ENCODE results near the gene FAM162B. TPM values are rescaled to one million over a fixed set of nuclear protein-coding genes. Genes with fewer than 3 reads are reported as not detected.

FAM162B gene
- total RNA-seq, 1 experiment from 2014 or later = 2.1 TPM

DNA sequence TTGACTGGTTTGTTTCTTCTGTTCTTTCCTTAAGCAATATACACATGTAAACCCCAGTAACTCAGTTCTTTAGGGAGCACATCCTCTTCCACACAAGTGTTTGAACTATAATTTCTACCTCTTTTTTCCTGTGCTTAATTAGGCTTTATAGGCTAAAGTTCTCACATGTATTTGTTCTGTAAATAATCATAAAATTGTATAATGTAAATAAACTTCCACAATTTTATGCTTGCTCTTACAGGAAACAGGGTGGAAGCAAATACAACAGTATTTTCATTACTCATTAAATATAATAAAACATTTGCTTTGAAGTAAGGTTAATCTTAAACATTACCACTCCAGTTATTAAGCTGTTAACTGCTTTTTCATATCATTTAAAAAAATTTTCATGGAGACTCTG, 36.5 kb upstream of the FAM162B start:
- Histone ChIP-seq H2BK15ac (ENCODE audit: low read depth, low read length) (no peak overlapping the region), H3K9ac (ENCODE audit: extremely low read depth, insufficient read length, low read length) (no peak overlapping the region), H2BK120ac (ENCODE audit: low read depth, low read length, poor library complexity, severe bottlenecking) (no peak overlapping the region), H2AK5ac (ENCODE audit: insufficient read length, low read length) (no peak overlapping the region), H4K8ac (replicated peaks; ENCODE audit: insufficient read length, low read depth, low read length) (no peak overlapping the region), H4K91ac (ENCODE audit: insufficient read length, low read depth, low read length) (no peak overlapping the region), H2BK12ac (ENCODE audit: insufficient read length, low read depth, low read length) (no peak overlapping the region), H3K27ac (ENCODE audit: insufficient read length, low read depth, low read length) (no peak overlapping the region), H3K9me3 (ENCODE audit: control insufficient read depth, low read depth, low read length) (no peaks in the 10 kb centered on the region), H3K23ac (ENCODE audit: insufficient read length, low read depth, low read length) (no peak overlapping the region), H3K56ac (ENCODE audit: insufficient read length, low read depth, low read length) (no peak overlapping the region), H3K4me1 (ENCODE audit: insufficient read depth, low read length) (peaks cover 2% of the 10 kb centered on the region; the same call in 1 of the 2 replicates), H3K23me2 (ENCODE audit: insufficient read length, low read depth, low read length, poor library complexity, severe bottlenecking) (no peaks in the 10 kb centered on the region), H2BK20ac (ENCODE audit: low read depth, low read length, poor library complexity, severe bottlenecking) (no peak overlapping the region), H4K20me1 (ENCODE audit: control insufficient read depth, insufficient read depth, insufficient read length) (no peaks in the 10 kb centered on the region), H4K5ac (ENCODE audit: insufficient read length, low read depth, low read length) (no peak overlapping the region), H3T11ph (ENCODE audit: low read length) (no peak overlapping the region), H3K4me2 (ENCODE audit: insufficient read depth, insufficient read length, low read length) (no peak overlapping the region), H3K79me1 (ENCODE audit: insufficient read depth, low read depth, low read length, poor library complexity, severe bottlenecking) (no peaks in the 10 kb centered on the region), H3K14ac (ENCODE audit: insufficient read depth, low read length) (no peak overlapping the region), H3K79me2 (ENCODE audit: insufficient read depth, low read length) (no peaks in the 10 kb centered on the region), H3K27me3 (ENCODE audit: insufficient read depth, low read length) (no peaks in the 10 kb centered on the region), H3K18ac (ENCODE audit: insufficient read length, low read depth, low read length) (no peak overlapping the region), H2AFZ (ENCODE audit: low read length) (no peak overlapping the region), H3K4ac (ENCODE audit: low read depth, low read length) (no peak overlapping the region), H2BK5ac (ENCODE audit: insufficient read length, low read length) (no peak overlapping the region)
- Mint-ChIP-seq H3K36me3 (ENCODE audit: insufficient read depth in 1 of 3, low read depth in 3 of 3) (no peaks in the 10 kb centered on the region), H3K4me1 (peaks cover 5 to 12% of the 10 kb centered on the region in 2 experiments), H3K4me3 (no peak overlapping the region), H3K27ac (no peak overlapping the region), H3K27me3 (ENCODE audit: low read depth) (no peaks in the 10 kb centered on the region), H3K9me3 (no peaks in the 10 kb centered on the region)
- no peak for TF ChIP-seq CTCF (conservative IDR thresholded peaks at IDR 0.05)
- no peak for DNase-seq
